Karpas-422 (cell line): Measurements from ENCODE around the gene PNPLA7. TPM values are rescaled to one million over a fixed set of nuclear protein-coding genes. Genes with fewer than 3 reads are reported as not detected.
"Not testable (repeated sequence)": the region's sequence is repeated elsewhere in the genome, so short reads cannot be mapped to it uniquely, and the experiment has no call there.

Source experiments
- DNase-seq: peaks from one replicate; pipeline ENCODE4 v3.0.0-alpha.2; 2015
- H2AFZ ChIP-seq: fragments of 200-600 bp; sonication (generic); 2 replicates; pipeline ENCODE4 v1.6.1; 2014; ENCODE audit warnings: antibody characterized with exemption, low read length, mixed read lengths
- H3K27ac ChIP-seq: fragments of 200-600 bp; sonication (generic); 2 replicates; pipeline ENCODE4 v1.5.1; 2014; ENCODE audit warnings: mild to moderate bottlenecking, low read length, moderate library complexity
- H3K27me3 ChIP-seq: fragments of 200-600 bp; sonication (generic); 2 replicates; pipeline ENCODE4 v1.6.1; 2014; ENCODE audit warnings: low read length, mixed read lengths
- H3K36me3 ChIP-seq: fragments of 200-600 bp; sonication (generic); 2 replicates; pipeline ENCODE4 v1.6.1; 2014; ENCODE audit warnings: low read length, mixed read lengths; ENCODE audit not compliant: insufficient read depth
- H3K4me1 ChIP-seq: fragments of 200-600 bp; sonication (generic); 2 replicates; pipeline ENCODE4 v1.6.1; 2014; ENCODE audit warnings: mild to moderate bottlenecking, low read length, mixed read lengths
- H3K4me2 ChIP-seq: fragments of 200-600 bp; sonication (generic); 2 replicates; pipeline ENCODE4 v1.6.1; 2014; ENCODE audit warnings: low read length, low read depth, mild to moderate bottlenecking; ENCODE audit not compliant: poor library complexity, severe bottlenecking
- H3K4me3 ChIP-seq: fragments of 200-600 bp; sonication (generic); 2 replicates; pipeline ENCODE4 v1.5.1; 2014; ENCODE audit warnings: mild to moderate bottlenecking, antibody characterized with exemption, low read length, mixed read lengths
- H3K79me2 ChIP-seq: fragments of 200-600 bp; sonication (generic); 2 replicates; pipeline ENCODE4 v1.6.1; 2014; ENCODE audit warnings: mild to moderate bottlenecking, low read length, mixed read lengths
- H3K9ac ChIP-seq: fragments of 200-600 bp; sonication (generic); 2 replicates; pipeline ENCODE4 v1.6.0; 2014; ENCODE audit warnings: low read length
- H3K9me2 ChIP-seq: fragments of 200-600 bp; sonication (generic), shearing (Covaris generic); replicated peaks from 2 replicates; pipeline ENCODE4 v1.6.0; 2014; ENCODE audit warnings: mild to moderate bottlenecking, low read length, moderate library complexity; ENCODE audit not compliant: insufficient read depth
- H3K9me3 ChIP-seq: fragments of 300-700, 200-600 bp; sonication (generic); 2 replicates; pipeline ENCODE4 v1.6.1; 2014; ENCODE audit warnings: low read length, mixed read lengths
- H4K20me1 ChIP-seq: fragments of 200-600 bp; sonication (generic); 2 replicates; pipeline ENCODE4 v1.6.1; 2014; ENCODE audit warnings: mild to moderate bottlenecking, antibody characterized with exemption, low read length, low read depth; ENCODE audit not compliant: insufficient read depth
- total RNA-seq: library from RNA; depleted of rRNA; stranded (reverse); fragments of >200 nt; shearing (Covaris generic); gene quantifications from 2 replicates; pipeline ENCODE4 v1.2.3, GENCODE V29; 2014; ENCODE audit warnings: low replicate concordance

The PNPLA7 gene
- total RNA-seq, 1 experiment from 2014 or later = 1.8 TPM

- Histone ChIP-seq H3K4me3 (peak overlapping the region; percentile 96), H2AFZ (peak overlapping the region; percentile 76; the same call in 1 of the 2 replicates), H4K20me1 (no peaks in the 10 kb centered on the region), H3K27me3 (no peaks in the 10 kb centered on the region), H3K36me3 (no peaks in the 10 kb centered on the region), H3K9ac (peak overlapping the region; percentile 91), H3K9me3 (no peaks in the 10 kb centered on the region), H3K9me2 (no peaks in the 10 kb centered on the region), H3K4me2 (peak overlapping the region; percentile 97), H3K4me1 (peaks cover 11% of the 10 kb centered on the region), H3K27ac (peak overlapping the region; percentile 61), H3K79me2 (peaks cover 10% of the 10 kb centered on the region)
- DNase-seq = peak; percentile 68
These were observed 2.0 kb upstream of the PNPLA7 start for GRCh38 chr9:137552022-137552768.

GRCh38 chr9:137551264-137552021 lies 1.2 kb upstream of the PNPLA7 start, which contains the start of gene MRPL41:
MRPL41 (plus strand) TSS chr9:137551879; CDS start chr9:137552082, 203 bp downstream.
- Histone ChIP-seq H3K4me3 (peak within 1 kb of the TSS; percentile 96), H2AFZ (peak within 1 kb of the TSS; percentile 76; the same call in 1 of the 2 replicates), H3K9me2 (no peaks in the 10 kb centered on the region), H4K20me1 (no peaks in the 10 kb centered on the region), H3K79me2 (peaks cover 10% of the 10 kb centered on the region), H3K9ac (peak within 1 kb of the TSS; percentile 91), H3K36me3 (no peaks in the 10 kb centered on the region), H3K27ac (peak within 1 kb of the TSS; percentile 61), H3K4me1 (peaks cover 11% of the 10 kb centered on the region), H3K9me3 (no peaks in the 10 kb centered on the region), H3K27me3 (no peaks in the 10 kb centered on the region), H3K4me2 (peak within 1 kb of the TSS; percentile 97)
- peak; percentile 96 for DNase-seq

- not testable (repeated sequence) for H3K9me3 ChIP-seq, H3K36me3 ChIP-seq, H3K27ac ChIP-seq, H3K27me3 ChIP-seq, H4K20me1 ChIP-seq, H3K9me2 ChIP-seq, DNase-seq
- peak overlapping the region; percentile 79 for H3K9ac ChIP-seq
- H3K4me2 ChIP-seq = peak overlapping the region; percentile 92
- H3K79me2 ChIP-seq = peaks cover 10% of the 10 kb centered on the region
- H3K4me1 ChIP-seq = peaks cover 11% of the 10 kb centered on the region
- H3K4me3 ChIP-seq = peak overlapping the region; percentile 73
- 0 out of 2 replicates have a peak overlapping the region, but pooled peaks have one; percentile 56 for H2AFZ ChIP-seq
These were observed 709 bp upstream of the PNPLA7 start for GRCh38 chr9:137550958-137551263.

- no peak overlapping the region for H3K4me2 ChIP-seq
- no peak overlapping the region for H3K27ac ChIP-seq
- no peak overlapping the region for H3K9ac ChIP-seq
- H3K4me3 ChIP-seq = no peak overlapping the region
- DNase-seq = no peak
- no peak overlapping the region for H2AFZ ChIP-seq
- H3K9me3 ChIP-seq = no peaks in the 10 kb centered on the region
- H3K36me3 ChIP-seq = no peaks in the 10 kb centered on the region
- H4K20me1 ChIP-seq = no peaks in the 10 kb centered on the region
- no peaks in the 10 kb centered on the region for H3K9me2 ChIP-seq
- H3K4me1 ChIP-seq = peaks cover 10% of the 10 kb centered on the region
- peaks cover 9% of the 10 kb centered on the region for H3K79me2 ChIP-seq
- H3K27me3 ChIP-seq = no peaks in the 10 kb centered on the region
These were observed 2.3 kb downstream of the PNPLA7 start for GRCh38 chr9:137547687-137548543.

GRCh38 chr9:137545123-137545522 lies 5.1 kb downstream of the PNPLA7 start:
- Histone ChIP-seq H3K4me1 (no peaks in the 10 kb centered on the region), H3K27me3 (no peaks in the 10 kb centered on the region), H3K27ac (no peak overlapping the region), H3K4me3 (no peak overlapping the region), H3K9ac (no peak overlapping the region), H3K4me2 (no peak overlapping the region), H2AFZ (no peak overlapping the region), H3K36me3 (no peaks in the 10 kb centered on the region), H3K79me2 (no peaks in the 10 kb centered on the region), H3K9me3 (no peaks in the 10 kb centered on the region), H3K9me2 (no peaks in the 10 kb centered on the region), H4K20me1 (no peaks in the 10 kb centered on the region)
- no peak for DNase-seq

- Histone ChIP-seq H2AFZ (no peak overlapping the region), H3K9me3 (no peaks in the 10 kb centered on the region), H3K27me3 (no peaks in the 10 kb centered on the region), H3K9me2 (no peaks in the 10 kb centered on the region), H3K4me3 (no peak overlapping the region), H4K20me1 (no peaks in the 10 kb centered on the region), H3K4me1 (no peaks in the 10 kb centered on the region), H3K79me2 (no peaks in the 10 kb centered on the region), H3K27ac (no peak overlapping the region), H3K36me3 (no peaks in the 10 kb centered on the region), H3K4me2 (no peak overlapping the region), H3K9ac (no peak overlapping the region)
- no peak for DNase-seq
These were observed 5.9 kb downstream of the PNPLA7 start for GRCh38 chr9:137544176-137544760.

- Histone ChIP-seq H3K4me3 (no peak overlapping the region), H3K4me2 (no peak overlapping the region), H3K9ac (no peak overlapping the region), H4K20me1 (no peaks in the 10 kb centered on the region), H3K27ac (no peak overlapping the region), H3K79me2 (no peaks in the 10 kb centered on the region), H3K27me3 (no peaks in the 10 kb centered on the region), H3K36me3 (no peaks in the 10 kb centered on the region), H3K9me3 (no peaks in the 10 kb centered on the region), H3K4me1 (no peaks in the 10 kb centered on the region), H3K9me2 (no peaks in the 10 kb centered on the region), H2AFZ (no peak overlapping the region)
- no peak for DNase-seq
These were observed 6.8 kb downstream of the PNPLA7 start for GRCh38 chr9:137543237-137543963.
